Measurements from ENCODE around the gene DPAGT1.
A peak's percentile ranks its signal among the peaks of the same experiment; 100 is the strongest.
"Not testable (repeated sequence)": the region's sequence is repeated elsewhere in the genome, so short reads cannot be mapped to it uniquely, and the experiment has no call there.

The DPAGT1 gene

GRCh38 chr11:119115484-119116234 lies 14.0 kb upstream of the DPAGT1 start:
- DNase-seq: peak; percentile 91

GRCh38 chr11:119114351-119114750 lies 12.7 kb upstream of the DPAGT1 start:
- no peak for DNase-seq

GRCh38 chr11:119113716-119114115 lies 12.1 kb upstream of the DPAGT1 start:
- no peak for DNase-seq

- no peak for DNase-seq
Observed at GRCh38 chr11:119112314-119113020, 10.8 kb upstream of the DPAGT1 start.

GRCh38 chr11:119111361-119111925 lies 9.8 kb upstream of the DPAGT1 start:
- no peak for DNase-seq

- no peak for DNase-seq
Observed at GRCh38 chr11:119110439-119110838, 8.8 kb upstream of the DPAGT1 start.

- no peak for DNase-seq
Observed at GRCh38 chr11:119109843-119110242, 8.2 kb upstream of the DPAGT1 start.

GRCh38 chr11:119108857-119109221 lies 7.2 kb upstream of the DPAGT1 start:
- no peak for DNase-seq

- peak; percentile 69 for DNase-seq
Observed at GRCh38 chr11:119108146-119108856, 6.6 kb upstream of the DPAGT1 start.

- DNase-seq: no peak
Observed at GRCh38 chr11:119107538-119108145, 6.0 kb upstream of the DPAGT1 start.

- peak; percentile 92 for DNase-seq
Observed at GRCh38 chr11:119106564-119107537, 5.2 kb upstream of the DPAGT1 start, which contains the start of gene C2CD2L. Gene C2CD2L, plus strand, starts transcription at chr11:119107344. Its CDS starts 398 bp downstream, at chr11:119107742.

GRCh38 chr11:119103793-119104192 lies 2.1 kb upstream of the DPAGT1 start:
- DNase-seq: no peak

GRCh38 chr11:119103161-119103664 lies 1.6 kb upstream of the DPAGT1 start:
- DNase-seq: not testable (repeated sequence)

GRCh38 chr11:119100994-119101758 lies 477 bp downstream of the DPAGT1 start:
- no peak for DNase-seq

GRCh38 chr11:119100246-119100970 lies 1.2 kb downstream of the DPAGT1 start:
- DNase-seq: peak; percentile 47

GRCh38 chr11:119099711-119100110 lies 1.9 kb downstream of the DPAGT1 start:
- DNase-seq: no peak

GRCh38 chr11:119095066-119095880 lies 6.4 kb downstream of the DPAGT1 start:
- peak; percentile 100 for DNase-seq

- DNase-seq: peak; percentile 88
Observed at GRCh38 chr11:119094816-119095065, 6.9 kb downstream of the DPAGT1 start.
